Endothelial cell of umbilical vein (primary cell): ENCODE results near the gene KLK2. TPM values are rescaled to one million over a fixed set of nuclear protein-coding genes. Genes with fewer than 3 reads are reported as not detected.

Source experiments
- BruUV-seq: library from RNA; stranded (reverse); fragments of 400-500 nt; replicated peaks from 2 replicates; lab custom pipeline; 2021; lab: Mats Ljungman, UMichigan
- CTCF ChIA-PET: fragments of 300-600, 350-600 bp; sonication (Branson Sonifier 250); formaldehyde crosslinking; loops from one replicate; lab custom pipeline; 2021; ENCODE audit warnings: antibody characterized with exemption, inconsistent platforms; lab: Charles Lee
- POLR2A ChIA-PET: fragments of 300-600, 350-600 bp; sonication (Branson Sonifier 250); formaldehyde crosslinking; loops from one replicate; lab custom pipeline; 2021; ENCODE audit warnings: antibody characterized with exemption, inconsistent platforms; lab: Charles Lee
- DNase-seq: peaks from one replicate; pipeline ENCODE4 v3.0.0-alpha.2; 2011; ENCODE audit warnings: low read depth, low spot score
- FAIRE-seq: peaks from 2 replicates; lab custom pipeline; 2011; peaks lifted over from hg19 to GRCh38; lab: Jason Lieb, UNC
- H2AFZ ChIP-seq: 2 replicates; pipeline ENCODE4 v1.6.0; 2012; ENCODE audit warnings: low read depth, low read length, control low read depth, inconsistent platforms
- H3K27ac ChIP-seq: 2 replicates; pipeline ENCODE4 v1.5.1; 2011; ENCODE audit warnings: low read depth, mild to moderate bottlenecking, control low read depth, low read length, moderate library complexity; ENCODE audit not compliant: insufficient read depth
- H3K27me3 ChIP-seq, 2 experiments: 2 replicates each; pipeline versions ENCODE4 v1.6.0 to v1.6.1; 2011; ENCODE audit warnings: low read length in 2 of 2, mixed read lengths in 1 of 2; ENCODE audit not compliant: control insufficient read depth in 2 of 2, insufficient read depth in 2 of 2
- H3K36me3 ChIP-seq, 2 experiments: 2 replicates in 1 of 2; 3 replicates in 1 of 2; pipeline ENCODE4 v1.5.1; 2011; ENCODE audit warnings: low read length in 2 of 2, mild to moderate bottlenecking in 1 of 2, moderate library complexity in 1 of 2; ENCODE audit not compliant: control insufficient read depth in 2 of 2, insufficient read depth in 2 of 2; ENCODE audit errors: extremely low read depth in 1 of 2
- H3K4me1 ChIP-seq: 3 replicates; pipeline ENCODE4 v1.5.1; 2011; ENCODE audit warnings: mild to moderate bottlenecking, low read length; ENCODE audit not compliant: control insufficient read depth, insufficient read depth; ENCODE audit errors: extremely low read depth
- H3K4me2 ChIP-seq: 2 replicates; pipeline ENCODE4 v1.6.1; 2011; ENCODE audit warnings: low read length, control low read depth, mixed read lengths; ENCODE audit not compliant: insufficient read depth
- H3K4me3 ChIP-seq, 3 experiments: fragments of 200-600 bp in 1 of 3; sonication (generic), shearing (Covaris generic) in 1 of 3; replicated peaks in 1 of 3; 2 replicates each; pipeline ENCODE4 v1.5.1; 2011 to 2016; ENCODE audit warnings: control low read depth in 3 of 3, low read length in 3 of 3, mild to moderate bottlenecking in 2 of 3, inconsistent platforms in 1 of 3, low read depth in 1 of 3, moderate library complexity in 1 of 3; ENCODE audit not compliant: insufficient read depth in 1 of 3
- H3K79me2 ChIP-seq: 2 replicates; pipeline ENCODE4 v1.6.0; 2012; ENCODE audit warnings: low read length, inconsistent platforms; ENCODE audit not compliant: control insufficient read depth, insufficient read depth
- H3K9ac ChIP-seq: replicated peaks from 2 replicates; pipeline ENCODE3; 2011; ENCODE audit warnings: low read length, control low read depth; ENCODE audit not compliant: insufficient read depth; ENCODE audit errors: extremely low read depth
- H3K9me1 ChIP-seq: replicated peaks from 3 replicates; pipeline ENCODE4 v1.6.0; 2011; ENCODE audit warnings: mild to moderate bottlenecking, low read length; ENCODE audit not compliant: control insufficient read depth, insufficient read depth; ENCODE audit errors: extremely low read depth
- H3K9me3 ChIP-seq: replicated peaks from 2 replicates; pipeline ENCODE4 v1.5.1; 2012; ENCODE audit warnings: low read length, inconsistent platforms; ENCODE audit not compliant: control insufficient read depth, insufficient read depth
- H4K20me1 ChIP-seq: replicated peaks from 2 replicates; pipeline ENCODE3; 2011; ENCODE audit warnings: mild to moderate bottlenecking, low read length; ENCODE audit not compliant: control insufficient read depth, insufficient read depth; ENCODE audit errors: extremely low read depth
- EZH2 ChIP-seq: IDR thresholded peaks from 2 replicates; pipeline ENCODE4 v1.6.1; 2012; ENCODE audit warnings: borderline replicate concordance, low read depth, mild to moderate bottlenecking, moderate library complexity, low read length, inconsistent platforms; ENCODE audit not compliant: severe bottlenecking
- FOS ChIP-seq: IDR thresholded peaks from 2 replicates; pipeline ENCODE4 v1.6.1; 2011; ENCODE audit warnings: mild to moderate bottlenecking, low read length, moderate library complexity, borderline replicate concordance; ENCODE audit not compliant: insufficient read depth
- GATA2 ChIP-seq: IDR thresholded peaks from 2 replicates; pipeline ENCODE4 v1.7.0; 2011; ENCODE audit warnings: low read depth, mild to moderate bottlenecking, moderate library complexity, mixed read lengths, low read length; ENCODE audit not compliant: insufficient read length, insufficient read depth
- JUN ChIP-seq: IDR thresholded peaks from 2 replicates; pipeline ENCODE4 v1.6.1; 2011; ENCODE audit warnings: borderline replicate concordance, low read depth; ENCODE audit not compliant: insufficient read length, insufficient read depth
- MYC ChIP-seq: IDR thresholded peaks from one replicate; pipeline ENCODE4 v1.6.1; 2011; ENCODE audit warnings: mild to moderate bottlenecking, low read depth, low read length
- POLR2A ChIP-seq: IDR thresholded peaks from 2 replicates; pipeline ENCODE4 v1.6.1; 2012; ENCODE audit warnings: low read depth, mild to moderate bottlenecking, control low read depth, low read length
- POLR2AphosphoS5 ChIP-seq: IDR thresholded peaks from 2 replicates; pipeline ENCODE4 v1.6.1; 2012; ENCODE audit warnings: low read depth, mild to moderate bottlenecking, control low read depth, low read length, moderate library complexity; ENCODE audit not compliant: insufficient read depth
- dilution Hi-C: fragments of 300-500 bp; cut with MboI; formaldehyde crosslinking; loops from one replicate; pipeline ENCODE4 v1.15.0; 2019; ENCODE audit warnings: low sequenced_read_pairs; ENCODE audit not compliant: extremely low pct_ligation_motif_present
- intact Hi-C: fragments of 100-400 bp; cut with micrococcal nuclease; formaldehyde crosslinking; loops from one replicate; pipeline ENCODE4 v1.10.0; 2022
- polyA plus RNA-seq, 4 experiments: library from polyadenylated mRNA; depleted of rRNA in 3 of 4; stranded (reverse) in 3 of 4; unstranded in 1 of 4; fragments of >200 nt; gene quantifications; 2 replicates each; pipeline versions ENCODE4 v1.2.1 to v1.2.3, GENCODE V29; 2011 to 2012; ENCODE audit warnings: missing spikeins in 1 of 4
- total RNA-seq: library from RNA; stranded (reverse); gene quantifications from 2 replicates; pipeline ENCODE4 v1.2.3, GENCODE V29; 2021
- TF ChIP-seq, protein P1 (sequence below), 2 donors: IDR thresholded peaks; 1 replicate in 1 of 2; 2 replicates in 1 of 2; pipeline ENCODE4 v1.5.1; 2011; ENCODE audit warnings: low read length in 2 of 2, mild to moderate bottlenecking in 2 of 2, moderate library complexity in 2 of 2, control low read depth in 1 of 2, inconsistent platforms in 1 of 2, low read depth in 1 of 2; ENCODE audit not compliant: insufficient read depth in 1 of 2; ENCODE audit errors: extremely low read depth in 1 of 2
- TF ChIP-seq, protein P2 (sequence below): IDR thresholded peaks from 2 replicates; pipeline ENCODE4 v1.6.1; 2011; ENCODE audit not compliant: insufficient read depth, insufficient read length

Gene KLK2
- total and polyA plus RNA-seq, 2 donors (not counting 3 experiments of a cell fraction or from before 2014, with no cell fraction given), result not detected

GRCh38 chr19:50842130-50842529, 31.1 kb upstream of the KLK2 start:
- intact Hi-C loops, result no loop called here
- no TSS peak for BruUV-seq
- no peaks in the 10 kb centered on the region for H3K79me2 ChIP-seq
- no peaks in the 10 kb centered on the region for H3K27me3 ChIP-seq
- dilution Hi-C loops, result no loop called here
- DNase-seq (no peak), FAIRE-seq (no peak)
- H3K9me3 ChIP-seq, result no peaks in the 10 kb centered on the region
- ChIA-PET POLR2A (no interaction called here), CTCF (no interaction called here)
- H3K4me2 ChIP-seq, result no peak overlapping the region
- H3K9ac ChIP-seq, result no peak overlapping the region
- no peaks in the 10 kb centered on the region for H3K4me1 ChIP-seq
- no peaks in the 10 kb centered on the region for H3K9me1 ChIP-seq
- H2AFZ ChIP-seq, result no peak overlapping the region
- H3K27ac ChIP-seq, result no peak overlapping the region
- H4K20me1 ChIP-seq, result no peaks in the 10 kb centered on the region
- TF ChIP-seq EZH2 (no peak), MYC (no peak), FOS (no peak), JUN (no peak), GATA2 (no peak), POLR2AphosphoS5 (no peak), POLR2A (no peak)
- TF ChIP-seq, protein P1, sequence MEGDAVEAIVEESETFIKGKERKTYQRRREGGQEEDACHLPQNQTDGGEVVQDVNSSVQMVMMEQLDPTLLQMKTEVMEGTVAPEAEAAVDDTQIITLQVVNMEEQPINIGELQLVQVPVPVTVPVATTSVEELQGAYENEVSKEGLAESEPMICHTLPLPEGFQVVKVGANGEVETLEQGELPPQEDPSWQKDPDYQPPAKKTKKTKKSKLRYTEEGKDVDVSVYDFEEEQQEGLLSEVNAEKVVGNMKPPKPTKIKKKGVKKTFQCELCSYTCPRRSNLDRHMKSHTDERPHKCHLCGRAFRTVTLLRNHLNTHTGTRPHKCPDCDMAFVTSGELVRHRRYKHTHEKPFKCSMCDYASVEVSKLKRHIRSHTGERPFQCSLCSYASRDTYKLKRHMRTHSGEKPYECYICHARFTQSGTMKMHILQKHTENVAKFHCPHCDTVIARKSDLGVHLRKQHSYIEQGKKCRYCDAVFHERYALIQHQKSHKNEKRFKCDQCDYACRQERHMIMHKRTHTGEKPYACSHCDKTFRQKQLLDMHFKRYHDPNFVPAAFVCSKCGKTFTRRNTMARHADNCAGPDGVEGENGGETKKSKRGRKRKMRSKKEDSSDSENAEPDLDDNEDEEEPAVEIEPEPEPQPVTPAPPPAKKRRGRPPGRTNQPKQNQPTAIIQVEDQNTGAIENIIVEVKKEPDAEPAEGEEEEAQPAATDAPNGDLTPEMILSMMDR (IDR thresholded peaks at IDR 0.05; ENCODE audit: extremely low read depth in 1 of 2, insufficient read depth in 1 of 2, low read depth in 1 of 2, low read length in 2 of 2), result no peak
- TF ChIP-seq, protein P2, sequence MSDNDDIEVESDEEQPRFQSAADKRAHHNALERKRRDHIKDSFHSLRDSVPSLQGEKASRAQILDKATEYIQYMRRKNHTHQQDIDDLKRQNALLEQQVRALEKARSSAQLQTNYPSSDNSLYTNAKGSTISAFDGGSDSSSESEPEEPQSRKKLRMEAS, result no peak
- no peaks in the 10 kb centered on the region for H3K36me3 ChIP-seq
- H3K4me3 ChIP-seq, result no peak overlapping the region
